GM12878 (cell line): Measurements from ENCODE around the gene WNK2. TPM values are rescaled to one million over a fixed set of nuclear protein-coding genes. Genes with fewer than 3 reads are reported as not detected.
A peak's percentile ranks its signal among the peaks of the same experiment; 100 is the strongest.

Experiments
- CBX3 ChIP-seq: fragments of 200-600 bp; sonication (generic); IDR thresholded peaks from 2 replicates; pipeline ENCODE4 v1.6.1; 2016; ENCODE audit warnings: low read depth, borderline replicate concordance
- CUX1 ChIP-seq: IDR thresholded peaks from 2 replicates; pipeline ENCODE4 v1.6.1; 2012; ENCODE audit warnings: improper control_type of control experiment, low read depth, low read length; ENCODE audit not compliant: insufficient replicate concordance
- DPF2 ChIP-seq: fragments of 450-650 bp; IDR thresholded peaks from 2 replicates; pipeline ENCODE4 v1.6.1; 2017; ENCODE audit warnings: mild to moderate bottlenecking
- ELK1 ChIP-seq: IDR thresholded peaks from 2 replicates; pipeline ENCODE4 v1.6.1; 2012; ENCODE audit warnings: low read depth, low read length, improper control_type of control experiment
- NR2F1 ChIP-seq: fragments of 450-650 bp; conservative IDR thresholded peaks from 2 replicates; pipeline ENCODE4 v1.6.1; 2017; ENCODE audit warnings: mild to moderate bottlenecking
- PKNOX1 ChIP-seq: fragments of 450-650 bp; IDR thresholded peaks from 2 replicates; pipeline ENCODE4 v1.6.1; 2016; ENCODE audit warnings: mild to moderate bottlenecking
- POLR2A ChIP-seq: IDR thresholded peaks from 2 replicates; pipeline ENCODE4 v1.6.1; 2011; ENCODE audit warnings: low read depth, mild to moderate bottlenecking, low read length
- POU2F2 ChIP-seq: IDR thresholded peaks from 3 replicates; pipeline ENCODE4 v1.6.1; 2011; ENCODE audit warnings: low read depth, mild to moderate bottlenecking, low read length, borderline replicate concordance
- RAD21 ChIP-seq: IDR thresholded peaks from 2 replicates; pipeline ENCODE4 v1.6.1; 2011; ENCODE audit warnings: mild to moderate bottlenecking, low read depth, low read length, moderate library complexity; ENCODE audit not compliant: insufficient read depth
- RFX5 ChIP-seq: IDR thresholded peaks from 2 replicates; pipeline ENCODE4 v1.6.1; 2011; ENCODE audit warnings: low read depth, low read length, improper control_type of control experiment
- SIX5 ChIP-seq: IDR thresholded peaks from 2 replicates; pipeline ENCODE4 v1.6.1; 2011; ENCODE audit warnings: mild to moderate bottlenecking, low read depth, low read length, moderate library complexity; ENCODE audit not compliant: severe bottlenecking
- TCF12 ChIP-seq: IDR thresholded peaks from 2 replicates; pipeline ENCODE4 v1.6.1; 2011; ENCODE audit warnings: low read depth, mild to moderate bottlenecking, low read length
- YY1 ChIP-seq: IDR thresholded peaks from 2 replicates; pipeline ENCODE4 v1.6.1; 2011; ENCODE audit warnings: low read depth, mild to moderate bottlenecking, low read length
- ZBED1 ChIP-seq: IDR thresholded peaks from 2 replicates; pipeline ENCODE4 v1.6.1; 2016; ENCODE audit warnings: borderline replicate concordance
- polyA plus RNA-seq, 11 experiments: library from polyadenylated mRNA; depleted of rRNA in 4 of 11; unstranded in 6 of 11; stranded (reverse) in 5 of 11; fragments of >200 nt; fragmentation: Nextera tagmentation in 4 of 11; fragmentation: Illumina TruSeq in 1 of 11; extraction: Ambion mirVana in 4 of 11; extraction: Trizol in 1 of 11; gene quantifications; 1 replicate in 1 of 11; 2 replicates in 10 of 11; pipeline versions ENCODE4 v1.2.1 to v1.2.3, GENCODE V29; 2011 to 2016; ENCODE audit warnings: inconsistent platforms in 2 of 11, missing spikeins in 2 of 11, low read depth in 1 of 11
- total RNA-seq, 4 experiments: library from RNA; depleted of rRNA in 3 of 4; stranded (reverse); fragments of >200 nt in 3 of 4; fragmentation: Illumina TruSeq in 1 of 4; extraction: Trizol in 1 of 4; gene quantifications; 2 replicates each; pipeline versions ENCODE4 v1.2.1 to v1.2.3, GENCODE V29; 2013 to 2021

WNK2 gene
- total and polyA plus RNA-seq, 10 of the 15 experiments (the other 5 are each of a cell fraction or from before 2014, with no cell fraction given), result 0.15 TPM; not detected in 9

GRCh38 chr9:93159601-93160471 is 24.1 kb upstream of the WNK2 start (continued):
- TF ChIP-seq CUX1, result no peak
- no peak for TF ChIP-seq CBX3
- TF ChIP-seq ZBED1, result no peak
- no peak for TF ChIP-seq POLR2A
- peak; percentile 52; the same call in 1 of the 2 replicates for TF ChIP-seq TCF12
- TF ChIP-seq PKNOX1, result peak; percentile 59; the same call in 1 of the 2 replicates
- TF ChIP-seq RAD21, result peak; percentile 98
- no peak for TF ChIP-seq RFX5
- TF ChIP-seq POU2F2, result 0 out of 3 replicates have a peak, but pooled peaks have one; percentile 19
- no peak for TF ChIP-seq ELK1
- TF ChIP-seq YY1, result peak; percentile 49; the same call in 1 of the 2 replicates
- TF ChIP-seq SIX5, result no peak
- TF ChIP-seq DPF2, result no peak
- no peak for TF ChIP-seq NR2F1
